ENCODE results near the gene CXCR3.
A peak's percentile ranks its signal among the peaks of the same experiment; 100 is the strongest.
"Not testable (repeated sequence)": the region's sequence is repeated elsewhere in the genome, so short reads cannot be mapped to it uniquely, and the experiment has no call there.

CXCR3 gene

GRCh38 chrX:71664202-71664601 lies 45.9 kb upstream of the CXCR3 start:
- H3K4me3 ChIP-seq (ENCODE audit: low read depth, low read length); POLR2A ChIA-PET; DNase-seq (ENCODE audit: low read depth, low spot score); CTCF ChIA-PET: not testable (repeated sequence)
- TF ChIP-seq CTCF (IDR thresholded peaks at IDR 0.05; ENCODE audit: insufficient read depth, low read length, missing control alignments), result peak; percentile 11

- DNase-seq (ENCODE audit: low read depth, low spot score); H3K4me3 ChIP-seq (ENCODE audit: low read depth, low read length); POLR2A ChIA-PET; CTCF ChIA-PET: not testable (repeated sequence)
These were observed 44.9 kb upstream of the CXCR3 start for GRCh38 chrX:71663238-71663637.

GRCh38 chrX:71662654-71663053 lies 44.3 kb upstream of the CXCR3 start:
- POLR2A ChIA-PET; CTCF ChIA-PET; DNase-seq (ENCODE audit: low read depth, low spot score); H3K4me3 ChIP-seq (ENCODE audit: low read depth, low read length): not testable (repeated sequence)

GRCh38 chrX:71661919-71662318 lies 43.6 kb upstream of the CXCR3 start:
- ChIA-PET CTCF (no interaction called here), POLR2A (no interaction called here)
- no peak overlapping the region for H3K4me3 ChIP-seq (ENCODE audit: low read depth, low read length)
- TF ChIP-seq CTCF (IDR thresholded peaks at IDR 0.05; ENCODE audit: insufficient read depth, low read length, missing control alignments), result no peak
- no peak for DNase-seq (ENCODE audit: low read depth, low spot score)

GRCh38 chrX:71660562-71661416 lies 42.5 kb upstream of the CXCR3 start:
- DNase-seq (ENCODE audit: low read depth, low spot score), result no peak
- no peak for TF ChIP-seq CTCF (IDR thresholded peaks at IDR 0.05; ENCODE audit: insufficient read depth, low read length, missing control alignments)
- no peak overlapping the region for H3K4me3 ChIP-seq (ENCODE audit: low read depth, low read length)
- POLR2A ChIA-PET, result no interaction called here
- CTCF ChIA-PET, result no interaction called here

GRCh38 chrX:71659959-71660358 lies 41.6 kb upstream of the CXCR3 start:
- DNase-seq (ENCODE audit: low read depth, low spot score), result no peak
- ChIA-PET POLR2A (no interaction called here), CTCF (no interaction called here)
- TF ChIP-seq CTCF (IDR thresholded peaks at IDR 0.05; ENCODE audit: insufficient read depth, low read length, missing control alignments), result no peak
- H3K4me3 ChIP-seq (ENCODE audit: low read depth, low read length), result no peak overlapping the region

- POLR2A ChIA-PET, result no interaction called here
- H3K4me3 ChIP-seq (ENCODE audit: low read depth, low read length), result no peak overlapping the region
- no peak for TF ChIP-seq CTCF (IDR thresholded peaks at IDR 0.05; ENCODE audit: insufficient read depth, low read length, missing control alignments)
These were observed 41.0 kb upstream of the CXCR3 start for GRCh38 chrX:71659342-71659741.

More at GRCh38 chrX:71659342-71659741, 41.0 kb upstream of the CXCR3 start:
- DNase-seq (ENCODE audit: low read depth, low spot score), result no peak
- CTCF ChIA-PET, result no interaction called here

All from AG04449 (cell line).